Liver (tissue), 9 donors: Measurements from ENCODE around the gene SRRM3. TPM values are rescaled to one million over a fixed set of nuclear protein-coding genes. Genes with fewer than 3 reads are reported as not detected.

Source experiments
- DNase-seq: peaks from one replicate; pipeline ENCODE4 v3.0.0-alpha.2; 2017; ENCODE audit warnings: low spot score
- H3K27ac ChIP-seq, 2 donors: one replicate each; pipeline ENCODE4 v1.7.0; 2013; ENCODE audit warnings: inconsistent platforms in 2 of 2, low read length in 2 of 2, control low read depth in 1 of 2, low read depth in 1 of 2, mild to moderate bottlenecking in 1 of 2
- H3K27me3 ChIP-seq, 4 donors: one replicate each; pipeline versions ENCODE4 v1.6.1 to v1.7.0; 2013; ENCODE audit warnings: low read length in 3 of 4, inconsistent platforms in 1 of 4, mild to moderate bottlenecking in 1 of 4, moderate library complexity in 1 of 4; ENCODE audit not compliant: control insufficient read depth in 4 of 4, insufficient read depth in 4 of 4
- H3K36me3 ChIP-seq, 4 donors: one replicate each; pipeline versions ENCODE4 v1.6.1 to v1.7.0; 2013; ENCODE audit warnings: low read length in 3 of 4, mild to moderate bottlenecking in 3 of 4, low read depth in 1 of 4, moderate library complexity in 1 of 4; ENCODE audit not compliant: control insufficient read depth in 4 of 4, insufficient read depth in 3 of 4
- H3K4me1 ChIP-seq, 4 donors: one replicate each; pipeline versions ENCODE4 v1.6.1 to v1.7.0; 2013; ENCODE audit warnings: low read length in 3 of 4, mild to moderate bottlenecking in 3 of 4, moderate library complexity in 1 of 4; ENCODE audit not compliant: control insufficient read depth in 4 of 4, insufficient read depth in 4 of 4
- H3K4me3 ChIP-seq, 3 donors: one replicate each; pipeline versions ENCODE4 v1.6.1 to v1.7.0; 2013; ENCODE audit warnings: low read length in 3 of 3, control low read depth in 1 of 3, low read depth in 1 of 3, mild to moderate bottlenecking in 1 of 3
- H3K9ac ChIP-seq, 2 donors: one replicate each; pipeline ENCODE4 v1.7.0; 2013; ENCODE audit warnings: low read length in 2 of 2, mild to moderate bottlenecking in 2 of 2, moderate library complexity in 2 of 2, control low read depth in 1 of 2, low read depth in 1 of 2
- H3K9me3 ChIP-seq, 4 donors: one replicate each; pipeline versions ENCODE4 v1.6.1 to v1.7.0; 2013; ENCODE audit warnings: low read length in 3 of 4; ENCODE audit not compliant: control insufficient read depth in 4 of 4
- EGR1 ChIP-seq, 2 donors: IDR thresholded peaks; 2 replicates each; pipeline ENCODE4 v1.6.1; 2016 to 2018; ENCODE audit warnings: antibody characterized with exemption in 2 of 2, low read depth in 2 of 2
- FOXA1 ChIP-seq: IDR thresholded peaks from 2 replicates; pipeline ENCODE4 v1.6.1; 2016; ENCODE audit warnings: antibody characterized with exemption
- FOXA2 ChIP-seq: IDR thresholded peaks from 2 replicates; pipeline ENCODE4 v1.6.1; 2016; ENCODE audit warnings: antibody characterized with exemption
- GABPA ChIP-seq, 2 donors: IDR thresholded peaks in 1 of 2; conservative IDR thresholded peaks in 1 of 2; 2 replicates each; pipeline ENCODE4 v1.6.1; 2016; ENCODE audit warnings: antibody characterized with exemption in 2 of 2, mild to moderate bottlenecking in 1 of 2, moderate library complexity in 1 of 2
- HNF4A ChIP-seq, 2 donors: conservative IDR thresholded peaks; 2 replicates each; pipeline ENCODE4 v1.6.1; 2016; ENCODE audit warnings: antibody characterized with exemption in 2 of 2, mild to moderate bottlenecking in 2 of 2
- HNF4G ChIP-seq: IDR thresholded peaks from 2 replicates; pipeline ENCODE4 v1.6.1; 2016; ENCODE audit warnings: antibody characterized with exemption
- JUND ChIP-seq, 2 donors: IDR thresholded peaks; 2 replicates each; pipeline ENCODE4 v1.6.1; 2016; ENCODE audit warnings: antibody characterized with exemption in 2 of 2
- NR2F2 ChIP-seq: IDR thresholded peaks from 2 replicates; pipeline ENCODE4 v1.6.1; 2016; ENCODE audit warnings: antibody characterized with exemption
- RAD21 ChIP-seq, 2 donors: IDR thresholded peaks; 2 replicates each; pipeline ENCODE4 v1.6.1; 2016; ENCODE audit warnings: antibody characterized with exemption in 2 of 2, mild to moderate bottlenecking in 2 of 2
- RXRA ChIP-seq, 2 donors: IDR thresholded peaks; 2 replicates each; pipeline ENCODE4 v1.6.1; 2017 to 2018; ENCODE audit warnings: antibody characterized with exemption in 2 of 2, mild to moderate bottlenecking in 1 of 2
- SP1 ChIP-seq: IDR thresholded peaks from 2 replicates; pipeline ENCODE4 v1.6.1; 2018; ENCODE audit warnings: antibody characterized with exemption, mild to moderate bottlenecking
- TAF1 ChIP-seq: conservative IDR thresholded peaks from 2 replicates; pipeline ENCODE4 v1.6.1; 2016; ENCODE audit warnings: antibody characterized with exemption, mild to moderate bottlenecking
- YY1 ChIP-seq: IDR thresholded peaks from 2 replicates; pipeline ENCODE4 v1.6.1; 2016; ENCODE audit warnings: antibody characterized with exemption, mild to moderate bottlenecking
- WGBS: extraction: QIAGEN DNeasy Blood & Tissue Kit; methylation state at CpG from one replicate; pipeline ENCODE4 v1.1.7; 2013; 5-methylcytosine and 5-hydroxymethylcytosine counted together
- polyA plus RNA-seq, 2 donors: library from polyadenylated mRNA; stranded (reverse) in 1 of 2; unstranded in 1 of 2; fragments of 200-250 nt in 1 of 2; fragments of >200 nt in 1 of 2; fragmentation: Nextera tagmentation in 1 of 2; extraction: Ambion mirVana in 1 of 2; gene quantifications; one replicate each; pipeline versions ENCODE4 v1.2.1 to v1.2.3, GENCODE V29; 2013 to 2015
- total RNA-seq, 2 donors: library from RNA; depleted of rRNA; stranded (reverse); fragments of >200 nt; gene quantifications; one replicate each; pipeline ENCODE4 v1.2.3, GENCODE V29; 2014
- TF ChIP-seq, protein P1 (sequence below): IDR thresholded peaks from 2 replicates; pipeline ENCODE4 v1.6.1; 2016; ENCODE audit warnings: antibody characterized with exemption
- TF ChIP-seq, protein P2 (sequence below): IDR thresholded peaks from 2 replicates; pipeline ENCODE4 v1.6.1; 2016; ENCODE audit warnings: antibody characterized with exemption, mild to moderate bottlenecking
- TF ChIP-seq, protein P3 (sequence below): fragments of 150-350 bp; IDR thresholded peaks from 2 replicates; pipeline ENCODE4 v1.5.1; 2017; ENCODE audit warnings: improper control_type of control experiment, low read depth, low read length; ENCODE audit not compliant: missing input control
- TF ChIP-seq, protein P4 (sequence below): IDR thresholded peaks from 2 replicates; pipeline ENCODE4 v1.6.1; 2016; ENCODE audit warnings: antibody characterized with exemption
- TF ChIP-seq, protein P5 (sequence below): IDR thresholded peaks from 2 replicates; pipeline ENCODE4 v1.6.1; 2016; ENCODE audit warnings: antibody characterized with exemption
- donor health status: healthy.
- donor health status: healthy.
- donor health status: healthy.
- donor health status: healthy.
- donor health status: healthy.

SRRM3 gene
- total and polyA plus RNA-seq, 4 donors, result 0.08 to 0.16 TPM; not detected in 2

DNA sequence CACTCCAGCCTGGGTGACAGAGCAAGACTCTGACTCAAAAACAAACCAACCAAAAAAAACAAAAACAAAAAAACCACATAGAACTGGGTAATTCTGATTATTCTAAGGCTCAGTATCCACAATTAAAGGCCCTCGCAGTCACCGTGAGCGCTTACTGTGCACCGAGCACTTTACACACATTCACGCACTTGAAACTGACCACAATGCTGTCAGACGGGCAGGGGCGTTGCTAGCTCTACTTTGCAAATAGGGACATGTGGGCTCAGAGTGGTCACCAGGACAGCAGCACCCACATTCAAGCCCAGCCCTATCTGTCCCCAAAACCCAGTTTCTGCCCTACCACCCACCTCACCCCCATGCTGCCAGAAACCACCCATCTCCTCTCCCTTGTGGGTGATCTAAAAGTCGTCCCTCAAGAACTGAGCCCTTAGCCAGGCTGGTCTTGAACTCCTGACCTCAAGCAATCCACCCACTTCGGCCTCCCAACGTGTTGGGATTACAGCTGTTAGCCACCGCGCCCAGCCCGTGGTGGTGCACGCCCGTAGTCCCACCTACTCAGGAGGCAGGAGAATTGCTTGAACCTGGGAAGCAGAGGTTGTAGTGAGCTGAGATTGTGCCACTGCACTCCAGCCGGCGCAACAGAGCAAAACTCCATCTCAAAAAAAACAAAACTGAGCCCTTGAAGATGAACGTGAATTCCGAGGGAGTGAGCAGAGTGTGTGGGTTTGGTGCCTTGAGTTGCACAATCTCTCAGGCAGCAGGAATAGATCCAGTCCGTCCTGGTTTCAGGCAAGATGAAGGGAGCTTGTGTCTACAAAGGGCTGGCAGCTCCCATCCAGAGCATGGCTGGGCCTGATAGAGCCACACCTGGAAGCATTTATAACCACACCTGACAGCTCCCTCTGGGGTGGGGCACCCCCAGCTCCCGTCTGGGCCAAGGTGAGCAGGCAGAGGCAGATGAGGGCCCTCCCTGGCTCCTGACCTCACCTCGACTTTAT, 95.3 kb downstream of the SRRM3 start:
- TF ChIP-seq, protein P1, sequence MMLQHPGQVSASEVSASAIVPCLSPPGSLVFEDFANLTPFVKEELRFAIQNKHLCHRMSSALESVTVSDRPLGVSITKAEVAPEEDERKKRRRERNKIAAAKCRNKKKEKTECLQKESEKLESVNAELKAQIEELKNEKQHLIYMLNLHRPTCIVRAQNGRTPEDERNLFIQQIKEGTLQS, result no peak
- TF ChIP-seq, protein P2, sequence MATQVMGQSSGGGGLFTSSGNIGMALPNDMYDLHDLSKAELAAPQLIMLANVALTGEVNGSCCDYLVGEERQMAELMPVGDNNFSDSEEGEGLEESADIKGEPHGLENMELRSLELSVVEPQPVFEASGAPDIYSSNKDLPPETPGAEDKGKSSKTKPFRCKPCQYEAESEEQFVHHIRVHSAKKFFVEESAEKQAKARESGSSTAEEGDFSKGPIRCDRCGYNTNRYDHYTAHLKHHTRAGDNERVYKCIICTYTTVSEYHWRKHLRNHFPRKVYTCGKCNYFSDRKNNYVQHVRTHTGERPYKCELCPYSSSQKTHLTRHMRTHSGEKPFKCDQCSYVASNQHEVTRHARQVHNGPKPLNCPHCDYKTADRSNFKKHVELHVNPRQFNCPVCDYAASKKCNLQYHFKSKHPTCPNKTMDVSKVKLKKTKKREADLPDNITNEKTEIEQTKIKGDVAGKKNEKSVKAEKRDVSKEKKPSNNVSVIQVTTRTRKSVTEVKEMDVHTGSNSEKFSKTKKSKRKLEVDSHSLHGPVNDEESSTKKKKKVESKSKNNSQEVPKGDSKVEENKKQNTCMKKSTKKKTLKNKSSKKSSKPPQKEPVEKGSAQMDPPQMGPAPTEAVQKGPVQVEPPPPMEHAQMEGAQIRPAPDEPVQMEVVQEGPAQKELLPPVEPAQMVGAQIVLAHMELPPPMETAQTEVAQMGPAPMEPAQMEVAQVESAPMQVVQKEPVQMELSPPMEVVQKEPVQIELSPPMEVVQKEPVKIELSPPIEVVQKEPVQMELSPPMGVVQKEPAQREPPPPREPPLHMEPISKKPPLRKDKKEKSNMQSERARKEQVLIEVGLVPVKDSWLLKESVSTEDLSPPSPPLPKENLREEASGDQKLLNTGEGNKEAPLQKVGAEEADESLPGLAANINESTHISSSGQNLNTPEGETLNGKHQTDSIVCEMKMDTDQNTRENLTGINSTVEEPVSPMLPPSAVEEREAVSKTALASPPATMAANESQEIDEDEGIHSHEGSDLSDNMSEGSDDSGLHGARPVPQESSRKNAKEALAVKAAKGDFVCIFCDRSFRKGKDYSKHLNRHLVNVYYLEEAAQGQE, result no peak
- TF ChIP-seq NR2F2 (no peak), SP1 (no peak), FOXA2 (peak; percentile 80), JUND (IDR thresholded peaks at IDR 0.05) (no peak), HNF4A (conservative IDR thresholded peaks at IDR 0.05) (peak in 1 of 2 donors; percentile 20), YY1 (peak; percentile 85), HNF4G (no peak), GABPA (IDR thresholded peaks at IDR 0.05 in 1 of 2, conservative IDR thresholded peaks at IDR 0.05 in 1 of 2) (no peak), FOXA1 (peak; percentile 31), RAD21 (IDR thresholded peaks at IDR 0.05) (no peak), RXRA (IDR thresholded peaks at IDR 0.05) (no peak), EGR1 (IDR thresholded peaks at IDR 0.05; ENCODE audit: low read depth in 2 of 2) (no peak), TAF1 (no peak)
- TF ChIP-seq, protein P3, sequence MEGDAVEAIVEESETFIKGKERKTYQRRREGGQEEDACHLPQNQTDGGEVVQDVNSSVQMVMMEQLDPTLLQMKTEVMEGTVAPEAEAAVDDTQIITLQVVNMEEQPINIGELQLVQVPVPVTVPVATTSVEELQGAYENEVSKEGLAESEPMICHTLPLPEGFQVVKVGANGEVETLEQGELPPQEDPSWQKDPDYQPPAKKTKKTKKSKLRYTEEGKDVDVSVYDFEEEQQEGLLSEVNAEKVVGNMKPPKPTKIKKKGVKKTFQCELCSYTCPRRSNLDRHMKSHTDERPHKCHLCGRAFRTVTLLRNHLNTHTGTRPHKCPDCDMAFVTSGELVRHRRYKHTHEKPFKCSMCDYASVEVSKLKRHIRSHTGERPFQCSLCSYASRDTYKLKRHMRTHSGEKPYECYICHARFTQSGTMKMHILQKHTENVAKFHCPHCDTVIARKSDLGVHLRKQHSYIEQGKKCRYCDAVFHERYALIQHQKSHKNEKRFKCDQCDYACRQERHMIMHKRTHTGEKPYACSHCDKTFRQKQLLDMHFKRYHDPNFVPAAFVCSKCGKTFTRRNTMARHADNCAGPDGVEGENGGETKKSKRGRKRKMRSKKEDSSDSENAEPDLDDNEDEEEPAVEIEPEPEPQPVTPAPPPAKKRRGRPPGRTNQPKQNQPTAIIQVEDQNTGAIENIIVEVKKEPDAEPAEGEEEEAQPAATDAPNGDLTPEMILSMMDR, result no peak
- TF ChIP-seq, protein P4, sequence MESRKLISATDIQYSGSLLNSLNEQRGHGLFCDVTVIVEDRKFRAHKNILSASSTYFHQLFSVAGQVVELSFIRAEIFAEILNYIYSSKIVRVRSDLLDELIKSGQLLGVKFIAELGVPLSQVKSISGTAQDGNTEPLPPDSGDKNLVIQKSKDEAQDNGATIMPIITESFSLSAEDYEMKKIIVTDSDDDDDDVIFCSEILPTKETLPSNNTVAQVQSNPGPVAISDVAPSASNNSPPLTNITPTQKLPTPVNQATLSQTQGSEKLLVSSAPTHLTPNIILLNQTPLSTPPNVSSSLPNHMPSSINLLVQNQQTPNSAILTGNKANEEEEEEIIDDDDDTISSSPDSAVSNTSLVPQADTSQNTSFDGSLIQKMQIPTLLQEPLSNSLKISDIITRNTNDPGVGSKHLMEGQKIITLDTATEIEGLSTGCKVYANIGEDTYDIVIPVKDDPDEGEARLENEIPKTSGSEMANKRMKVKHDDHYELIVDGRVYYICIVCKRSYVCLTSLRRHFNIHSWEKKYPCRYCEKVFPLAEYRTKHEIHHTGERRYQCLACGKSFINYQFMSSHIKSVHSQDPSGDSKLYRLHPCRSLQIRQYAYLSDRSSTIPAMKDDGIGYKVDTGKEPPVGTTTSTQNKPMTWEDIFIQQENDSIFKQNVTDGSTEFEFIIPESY, result no peak
- TF ChIP-seq, protein P5, sequence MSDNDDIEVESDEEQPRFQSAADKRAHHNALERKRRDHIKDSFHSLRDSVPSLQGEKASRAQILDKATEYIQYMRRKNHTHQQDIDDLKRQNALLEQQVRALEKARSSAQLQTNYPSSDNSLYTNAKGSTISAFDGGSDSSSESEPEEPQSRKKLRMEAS, result peak; percentile 14
- DNase-seq, result no peak
- Histone ChIP-seq H3K4me3 (no peak overlapping the region), H3K36me3 (no peaks in the 10 kb centered on the region), H3K27ac (peak overlapping the region; percentile 1 to 2), H3K9ac (no peak overlapping the region), H3K27me3 (no peaks in the 10 kb centered on the region), H3K9me3 (no peaks in the 10 kb centered on the region), H3K4me1 (peaks cover 0 to 21% (median 10%) of the 10 kb centered on the region in 4 donors)
- WGBS, result 66% methylated on average over 22 of the region's 22 CpGs
